HG02678 (cell line): ENCODE results near the gene CD40LG.

Source experiments
- ATAC-seq: cut with Tn5 transposase; IDR thresholded peaks from one replicate; pipeline ENCODE4 v1.9.1; 2021; ENCODE audit warnings: mild to moderate bottlenecking, moderate library complexity; ENCODE audit not compliant: unreplicated experiment

Gene CD40LG

GRCh38 chrX:136692271-136692670, 44.3 kb downstream of the CD40LG start:
- ATAC-seq = no peak

GRCh38 chrX:136694431-136695087, 46.6 kb downstream of the CD40LG start:
- ATAC-seq = peak; percentile 67

DNA sequence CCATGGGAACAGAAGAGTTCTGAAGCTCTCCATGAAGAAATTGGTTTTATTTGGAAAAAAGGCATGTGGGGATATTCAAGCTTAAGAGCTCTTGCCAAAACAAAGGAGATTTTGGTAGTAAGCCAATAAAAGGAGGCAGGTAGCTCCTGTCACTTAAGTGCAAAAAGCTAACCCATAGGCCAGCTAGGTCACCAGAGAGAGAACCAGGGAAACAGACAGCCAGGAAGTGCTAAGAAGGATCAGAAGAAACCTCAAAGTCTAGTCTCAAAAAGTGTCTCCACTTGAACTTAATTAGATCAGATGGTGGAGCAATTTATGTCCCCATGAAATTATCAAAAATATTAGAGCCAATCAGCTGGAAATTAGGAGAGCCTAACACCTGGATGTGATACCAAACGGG, 49.2 kb downstream of the CD40LG start:
- ATAC-seq = no peak

GRCh38 chrX:136708348-136708747, 60.4 kb downstream of the CD40LG start:
- peak; percentile 42 for ATAC-seq
